Measurements from ENCODE around the gene AGA.

AGA gene

DNA sequence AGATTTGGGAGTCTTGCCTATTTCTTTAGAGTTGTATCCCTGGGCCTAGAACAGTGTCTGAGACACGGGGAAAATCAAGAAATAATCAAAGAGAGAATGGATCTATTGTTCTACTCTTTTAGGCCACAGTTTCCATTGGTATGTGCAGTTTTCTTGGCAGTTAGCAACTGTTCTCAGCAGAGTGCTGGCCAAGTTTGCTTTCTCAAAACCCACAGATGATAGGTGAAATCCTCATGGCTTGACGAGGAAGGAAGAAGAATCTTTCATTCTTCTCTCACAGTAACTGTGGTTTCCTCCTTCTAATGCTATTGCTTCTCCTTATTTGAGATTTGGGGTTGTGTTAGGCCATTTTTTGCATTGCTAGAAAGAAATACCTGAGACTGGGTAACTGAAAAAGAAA is 42.2 kb downstream of the AGA start:
- no peak for TF ChIP-seq EZH2phosphoT487 (IDR thresholded peaks at IDR 0.05; ENCODE audit: low read depth)
- TF ChIP-seq, protein P1, sequence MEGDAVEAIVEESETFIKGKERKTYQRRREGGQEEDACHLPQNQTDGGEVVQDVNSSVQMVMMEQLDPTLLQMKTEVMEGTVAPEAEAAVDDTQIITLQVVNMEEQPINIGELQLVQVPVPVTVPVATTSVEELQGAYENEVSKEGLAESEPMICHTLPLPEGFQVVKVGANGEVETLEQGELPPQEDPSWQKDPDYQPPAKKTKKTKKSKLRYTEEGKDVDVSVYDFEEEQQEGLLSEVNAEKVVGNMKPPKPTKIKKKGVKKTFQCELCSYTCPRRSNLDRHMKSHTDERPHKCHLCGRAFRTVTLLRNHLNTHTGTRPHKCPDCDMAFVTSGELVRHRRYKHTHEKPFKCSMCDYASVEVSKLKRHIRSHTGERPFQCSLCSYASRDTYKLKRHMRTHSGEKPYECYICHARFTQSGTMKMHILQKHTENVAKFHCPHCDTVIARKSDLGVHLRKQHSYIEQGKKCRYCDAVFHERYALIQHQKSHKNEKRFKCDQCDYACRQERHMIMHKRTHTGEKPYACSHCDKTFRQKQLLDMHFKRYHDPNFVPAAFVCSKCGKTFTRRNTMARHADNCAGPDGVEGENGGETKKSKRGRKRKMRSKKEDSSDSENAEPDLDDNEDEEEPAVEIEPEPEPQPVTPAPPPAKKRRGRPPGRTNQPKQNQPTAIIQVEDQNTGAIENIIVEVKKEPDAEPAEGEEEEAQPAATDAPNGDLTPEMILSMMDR (IDR thresholded peaks at IDR 0.05; ENCODE audit: low read depth, low read length) = no peak
- Histone ChIP-seq H2AFZ (ENCODE audit: low read depth, low read length) (no peak overlapping the region), H3K4me1 (ENCODE audit: low read length) (peaks cover 24% of the 10 kb centered on the region), H3K27me3 (ENCODE audit: low read depth, low read length) (no peaks in the 10 kb centered on the region), H3K9ac (ENCODE audit: low read length) (no peak overlapping the region), H4K20me1 (ENCODE audit: insufficient read depth, low read length) (no peaks in the 10 kb centered on the region), H3K36me3 (replicated peaks; ENCODE audit: low read depth, low read length) (no peaks in the 10 kb centered on the region), H3K4me2 (ENCODE audit: low read length) (no peak overlapping the region), H3K9me3 (ENCODE audit: insufficient read depth, low read length) (no peaks in the 10 kb centered on the region), H3K27ac (ENCODE audit: low read length) (no peak overlapping the region), H3K4me3 (ENCODE audit: low read length) (no peak overlapping the region), H3K79me2 (ENCODE audit: low read length) (no peaks in the 10 kb centered on the region)

- Histone ChIP-seq H3K9ac (ENCODE audit: low read length) (no peak overlapping the region), H3K27ac (ENCODE audit: low read length) (no peak overlapping the region), H3K4me2 (ENCODE audit: low read length) (peak overlapping the region; percentile 24), H3K36me3 (replicated peaks; ENCODE audit: low read depth, low read length) (no peaks in the 10 kb centered on the region), H3K27me3 (ENCODE audit: low read depth, low read length) (no peaks in the 10 kb centered on the region), H3K9me3 (ENCODE audit: insufficient read depth, low read length) (no peaks in the 10 kb centered on the region), H2AFZ (ENCODE audit: low read depth, low read length) (no peak overlapping the region), H3K4me1 (ENCODE audit: low read length) (peaks cover 14% of the 10 kb centered on the region), H4K20me1 (ENCODE audit: insufficient read depth, low read length) (no peaks in the 10 kb centered on the region), H3K79me2 (ENCODE audit: low read length) (no peaks in the 10 kb centered on the region), H3K4me3 (ENCODE audit: low read length) (0 out of 2 replicates have a peak overlapping the region, but pooled peaks have one; percentile 3)
- TF ChIP-seq, protein P1 (IDR thresholded peaks at IDR 0.05; ENCODE audit: low read depth, low read length) = no peak
- TF ChIP-seq EZH2phosphoT487 (IDR thresholded peaks at IDR 0.05; ENCODE audit: low read depth) = no peak
These were observed 45.9 kb downstream of the AGA start for GRCh38 chr4:177396352-177396751.

GRCh38 chr4:177393236-177393635 is 49.0 kb downstream of the AGA start:
- H2AFZ ChIP-seq (ENCODE audit: low read depth, low read length) = no peak overlapping the region

DNA sequence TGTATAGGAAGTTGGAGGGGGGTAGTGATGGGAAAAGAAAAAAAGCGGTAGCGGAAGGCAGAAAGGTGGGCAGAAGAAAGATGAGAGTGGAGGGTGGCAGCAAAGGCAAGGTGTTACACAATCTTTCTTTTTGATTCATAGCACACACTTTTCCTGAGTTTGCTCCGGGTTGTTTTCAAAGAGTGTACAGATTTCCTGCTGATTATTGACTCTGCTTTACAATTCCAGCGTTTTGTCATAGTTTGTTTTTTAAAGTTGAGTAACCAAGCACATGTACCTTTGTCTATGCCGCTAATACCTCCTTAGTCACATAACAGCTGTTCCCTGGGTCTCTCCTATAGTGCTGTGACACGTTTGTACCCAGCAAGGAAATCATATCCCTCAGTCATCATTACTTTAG is 50.3 kb downstream of the AGA start:
- H2AFZ ChIP-seq (ENCODE audit: low read depth, low read length) = no peak overlapping the region
- no peak overlapping the region for H3K9ac ChIP-seq (ENCODE audit: low read length)
- peaks cover 19% of the 10 kb centered on the region for H3K4me1 ChIP-seq (ENCODE audit: low read length)
- no peak overlapping the region for H3K4me2 ChIP-seq (ENCODE audit: low read length)
- no peaks in the 10 kb centered on the region for H4K20me1 ChIP-seq (ENCODE audit: insufficient read depth, low read length)
- H3K4me3 ChIP-seq (ENCODE audit: low read length) = no peak overlapping the region
- no peaks in the 10 kb centered on the region for H3K79me2 ChIP-seq (ENCODE audit: low read length)
- no peaks in the 10 kb centered on the region for H3K9me3 ChIP-seq (ENCODE audit: insufficient read depth, low read length)
- TF ChIP-seq, protein P1 (IDR thresholded peaks at IDR 0.05; ENCODE audit: low read depth, low read length) = no peak
- no peak for TF ChIP-seq EZH2phosphoT487 (IDR thresholded peaks at IDR 0.05; ENCODE audit: low read depth)
- H3K36me3 ChIP-seq (replicated peaks; ENCODE audit: low read depth, low read length) = no peaks in the 10 kb centered on the region
- H3K27me3 ChIP-seq (ENCODE audit: low read depth, low read length) = no peaks in the 10 kb centered on the region
- H3K27ac ChIP-seq (ENCODE audit: low read length) = no peak overlapping the region

More at GRCh38 chr4:177393236-177393635, 49.0 kb downstream of the AGA start:
- Histone ChIP-seq H3K79me2 (ENCODE audit: low read length) (no peaks in the 10 kb centered on the region), H3K36me3 (replicated peaks; ENCODE audit: low read depth, low read length) (no peaks in the 10 kb centered on the region), H3K4me2 (ENCODE audit: low read length) (no peak overlapping the region), H3K4me1 (ENCODE audit: low read length) (peaks cover 21% of the 10 kb centered on the region), H4K20me1 (ENCODE audit: insufficient read depth, low read length) (no peaks in the 10 kb centered on the region), H3K9ac (ENCODE audit: low read length) (no peak overlapping the region), H3K27me3 (ENCODE audit: low read depth, low read length) (no peaks in the 10 kb centered on the region), H3K27ac (ENCODE audit: low read length) (no peak overlapping the region), H3K4me3 (ENCODE audit: low read length) (no peak overlapping the region), H3K9me3 (ENCODE audit: insufficient read depth, low read length) (no peaks in the 10 kb centered on the region)
- TF ChIP-seq EZH2phosphoT487 (IDR thresholded peaks at IDR 0.05; ENCODE audit: low read depth) = no peak
- TF ChIP-seq, protein P1 (IDR thresholded peaks at IDR 0.05; ENCODE audit: low read depth, low read length) = no peak

Measured in OCI-LY3 (cell line).